K562 (cell line): ENCODE measurements around the gene ZCWPW1. TPM values are rescaled to one million over a fixed set of nuclear protein-coding genes. Genes with fewer than 3 reads are reported as not detected.
A peak's percentile ranks its signal among the peaks of the same experiment; 100 is the strongest.

Source experiments
- BCOR ChIP-seq: fragments of 450-650 bp; IDR thresholded peaks from 2 replicates; pipeline ENCODE4 v1.6.1; 2016
- FUS ChIP-seq: fragments of 200-400 bp; formaldehyde crosslinking; optimal IDR thresholded peaks from 2 replicates; pipeline ENCODE3; 2017; ENCODE audit warnings: low read depth, low read length
- MYC ChIP-seq, 2 experiments: fragments of 250-450 bp in 1 of 2; sonication (Bioruptor Pico) in 1 of 2; IDR thresholded peaks; 2 replicates each; pipeline versions ENCODE4 v1.5.1 to v1.6.1; 2012 to 2021; ENCODE audit warnings: low read depth in 2 of 2, borderline replicate concordance in 1 of 2, improper control_type of control experiment in 1 of 2, low read length in 1 of 2, mild to moderate bottlenecking in 1 of 2, moderate library complexity in 1 of 2
- POLR2G ChIP-seq: fragments of 200-400 bp; formaldehyde crosslinking; IDR thresholded peaks from 2 replicates; pipeline ENCODE4 v1.6.1; 2017; ENCODE audit warnings: low read depth, mild to moderate bottlenecking, antibody characterized with exemption, low read length, moderate library complexity
- RB1 ChIP-seq: fragments of 450-650 bp; IDR thresholded peaks from 2 replicates; pipeline ENCODE4 v1.6.1; 2017; ENCODE audit warnings: low read depth, mild to moderate bottlenecking
- RBM39 ChIP-seq: fragments of 200-400 bp; formaldehyde crosslinking; optimal IDR thresholded peaks from 2 replicates; pipeline ENCODE3; 2018; ENCODE audit warnings: low read depth, low read length
- TCF3 ChIP-seq: sonication (generic); formaldehyde crosslinking; IDR thresholded peaks from 2 replicates; pipeline ENCODE4 v1.4.0; 2020; ENCODE audit warnings: mild to moderate bottlenecking, missing genetic modification reagents
- polyA plus RNA-seq, 8 experiments: library from polyadenylated mRNA; depleted of rRNA in 4 of 8; stranded (reverse) in 5 of 8; unstranded in 3 of 8; fragments of >200 nt; fragmentation: Nextera tagmentation in 2 of 8; fragmentation: Illumina TruSeq in 1 of 8; extraction: Ambion mirVana in 2 of 8; extraction: Trizol in 1 of 8; gene quantifications; 2 replicates each; pipeline versions ENCODE4 v1.2.1 to v1.2.3, GENCODE V29; 2011 to 2014; ENCODE audit warnings: inconsistent platforms in 1 of 8, missing spikeins in 1 of 8
- total RNA-seq, 7 experiments: library from RNA; depleted of rRNA in 6 of 7; stranded (reverse); fragments of >200 nt in 6 of 7; fragmentation: Illumina TruSeq in 2 of 7; extraction: Trizol in 2 of 7; gene quantifications; 2 replicates each; pipeline versions ENCODE4 v1.2.1 to v1.2.3, GENCODE V29; 2011 to 2021; ENCODE audit warnings: low replicate concordance in 1 of 7
- TF ChIP-seq, protein P1 (sequence below): sonication (generic); formaldehyde crosslinking; IDR thresholded peaks from 2 replicates; pipeline ENCODE4 v1.8.0; 2023; ENCODE audit warnings: mild to moderate bottlenecking, missing genetic modification reagents
- TF ChIP-seq, protein P2 (sequence below): sonication (generic); formaldehyde crosslinking; IDR thresholded peaks from 2 replicates; pipeline ENCODE4 v1.8.1; 2023; ENCODE audit warnings: mild to moderate bottlenecking, missing genetic modification reagents, moderate library complexity
- TF ChIP-seq, protein P3 (sequence below), 3 experiments: fragments of 200-800 bp in 1 of 3; fragments of 250-450 bp in 1 of 3; fragments of 450-650 bp in 1 of 3; sonication (Bioruptor Pico) in 1 of 3; sonication (Bioruptor generic) in 1 of 3; formaldehyde crosslinking in 1 of 3; IDR thresholded peaks; 2 replicates each; pipeline versions ENCODE4 v1.6.1 to v1.8.0; 2016 to 2022; ENCODE audit warnings: mild to moderate bottlenecking in 2 of 3, missing genetic modification characterization in 2 of 3, missing compliant biosample characterization in 1 of 3, moderate library complexity in 1 of 3
- TF ChIP-seq, protein P4 (sequence below), 2 experiments: fragments of 450-650 bp in 1 of 2; IDR thresholded peaks; 2 replicates each; pipeline ENCODE4 v1.6.1; 2011 to 2017; ENCODE audit warnings: low read depth in 2 of 2, antibody characterized with exemption in 1 of 2, borderline replicate concordance in 1 of 2, low read length in 1 of 2, mild to moderate bottlenecking in 1 of 2, mixed read lengths in 1 of 2; ENCODE audit not compliant: control insufficient read depth in 1 of 2

ZCWPW1 gene
- total and polyA plus RNA-seq, 9 of the 15 experiments (the other 6 are each of a cell fraction or from before 2014, with no cell fraction given): 0.18 to 1.7 (median 1.2) TPM

DNA sequence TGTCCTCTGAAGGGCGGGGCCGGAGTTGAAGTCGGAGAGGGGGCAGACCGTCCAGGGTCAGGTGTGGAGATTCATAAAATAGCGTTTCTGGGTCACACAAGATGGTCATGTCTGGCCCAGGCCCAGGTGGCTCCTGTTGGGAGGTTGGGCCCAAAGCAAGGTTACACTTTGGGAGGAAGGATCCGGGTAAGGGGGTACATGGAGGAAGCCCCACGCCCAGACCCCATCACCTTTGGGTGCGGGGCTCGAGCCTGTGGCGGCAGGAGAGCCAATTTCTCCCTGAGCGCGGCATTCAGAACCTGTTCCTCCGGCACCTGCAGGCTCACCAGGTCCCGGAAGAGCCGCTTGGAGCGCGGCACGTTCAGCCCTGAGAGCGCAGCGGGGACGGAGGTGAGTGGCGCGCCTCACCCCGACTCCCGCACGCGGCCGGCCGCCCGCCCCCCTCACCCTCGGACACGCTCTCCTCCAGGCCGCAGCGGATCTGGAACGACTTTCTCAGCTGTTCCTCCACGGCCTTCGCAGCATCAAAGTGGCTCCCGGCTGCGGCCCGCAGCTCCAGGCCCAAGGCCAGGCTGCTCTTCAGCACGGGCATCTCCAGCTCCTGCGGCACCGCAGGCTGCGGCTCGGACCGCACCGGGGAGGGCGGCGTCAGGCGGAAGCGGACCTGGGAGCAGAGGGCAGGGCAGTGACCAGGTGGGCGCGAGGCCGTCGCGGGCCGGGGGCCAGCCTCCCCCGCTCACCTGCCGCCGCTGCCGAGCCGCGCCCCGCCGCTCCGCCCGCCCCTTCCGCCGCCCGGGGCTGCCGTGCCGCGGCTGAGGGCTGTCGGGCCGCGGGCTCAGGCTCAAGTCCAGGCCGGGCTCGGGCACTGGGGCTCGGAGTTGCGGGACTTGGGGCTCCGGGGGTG, 7.2 kb upstream of the ZCWPW1 start (continued):
- TF ChIP-seq, protein P1, sequence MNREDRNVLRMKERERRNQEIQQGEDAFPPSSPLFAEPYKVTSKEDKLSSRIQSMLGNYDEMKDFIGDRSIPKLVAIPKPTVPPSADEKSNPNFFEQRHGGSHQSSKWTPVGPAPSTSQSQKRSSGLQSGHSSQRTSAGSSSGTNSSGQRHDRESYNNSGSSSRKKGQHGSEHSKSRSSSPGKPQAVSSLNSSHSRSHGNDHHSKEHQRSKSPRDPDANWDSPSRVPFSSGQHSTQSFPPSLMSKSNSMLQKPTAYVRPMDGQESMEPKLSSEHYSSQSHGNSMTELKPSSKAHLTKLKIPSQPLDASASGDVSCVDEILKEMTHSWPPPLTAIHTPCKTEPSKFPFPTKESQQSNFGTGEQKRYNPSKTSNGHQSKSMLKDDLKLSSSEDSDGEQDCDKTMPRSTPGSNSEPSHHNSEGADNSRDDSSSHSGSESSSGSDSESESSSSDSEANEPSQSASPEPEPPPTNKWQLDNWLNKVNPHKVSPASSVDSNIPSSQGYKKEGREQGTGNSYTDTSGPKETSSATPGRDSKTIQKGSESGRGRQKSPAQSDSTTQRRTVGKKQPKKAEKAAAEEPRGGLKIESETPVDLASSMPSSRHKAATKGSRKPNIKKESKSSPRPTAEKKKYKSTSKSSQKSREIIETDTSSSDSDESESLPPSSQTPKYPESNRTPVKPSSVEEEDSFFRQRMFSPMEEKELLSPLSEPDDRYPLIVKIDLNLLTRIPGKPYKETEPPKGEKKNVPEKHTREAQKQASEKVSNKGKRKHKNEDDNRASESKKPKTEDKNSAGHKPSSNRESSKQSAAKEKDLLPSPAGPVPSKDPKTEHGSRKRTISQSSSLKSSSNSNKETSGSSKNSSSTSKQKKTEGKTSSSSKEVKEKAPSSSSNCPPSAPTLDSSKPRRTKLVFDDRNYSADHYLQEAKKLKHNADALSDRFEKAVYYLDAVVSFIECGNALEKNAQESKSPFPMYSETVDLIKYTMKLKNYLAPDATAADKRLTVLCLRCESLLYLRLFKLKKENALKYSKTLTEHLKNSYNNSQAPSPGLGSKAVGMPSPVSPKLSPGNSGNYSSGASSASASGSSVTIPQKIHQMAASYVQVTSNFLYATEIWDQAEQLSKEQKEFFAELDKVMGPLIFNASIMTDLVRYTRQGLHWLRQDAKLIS (CRISPR knock-in tag): peak; percentile 92
- TF ChIP-seq POLR2G (peak; percentile 74), RB1 (peak; percentile 80; the same call in 1 of the 2 replicates), RBM39 (peak; percentile 21), MYC (IDR thresholded peaks at IDR 0.05; ENCODE audit: low read depth, low read length) (peak; percentile 48; the same call in 1 of the 2 replicates), MYC (CRISPR knock-in tag; IDR thresholded peaks at IDR 0.05; ENCODE audit: borderline replicate concordance, low read depth) (peak; percentile 86; the same call in 1 of the 2 replicates), FUS (peak; percentile 85), TCF3 (CRISPR knock-in tag) (peak; percentile 27; the same call in 1 of the 2 replicates), BCOR (0 out of 2 replicates have a peak, but pooled peaks have one; percentile 25)
- TF ChIP-seq, protein P2, sequence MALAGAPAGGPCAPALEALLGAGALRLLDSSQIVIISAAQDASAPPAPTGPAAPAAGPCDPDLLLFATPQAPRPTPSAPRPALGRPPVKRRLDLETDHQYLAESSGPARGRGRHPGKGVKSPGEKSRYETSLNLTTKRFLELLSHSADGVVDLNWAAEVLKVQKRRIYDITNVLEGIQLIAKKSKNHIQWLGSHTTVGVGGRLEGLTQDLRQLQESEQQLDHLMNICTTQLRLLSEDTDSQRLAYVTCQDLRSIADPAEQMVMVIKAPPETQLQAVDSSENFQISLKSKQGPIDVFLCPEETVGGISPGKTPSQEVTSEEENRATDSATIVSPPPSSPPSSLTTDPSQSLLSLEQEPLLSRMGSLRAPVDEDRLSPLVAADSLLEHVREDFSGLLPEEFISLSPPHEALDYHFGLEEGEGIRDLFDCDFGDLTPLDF: peak; percentile 45; the same call in 1 of the 2 replicates
- TF ChIP-seq, protein P3, sequence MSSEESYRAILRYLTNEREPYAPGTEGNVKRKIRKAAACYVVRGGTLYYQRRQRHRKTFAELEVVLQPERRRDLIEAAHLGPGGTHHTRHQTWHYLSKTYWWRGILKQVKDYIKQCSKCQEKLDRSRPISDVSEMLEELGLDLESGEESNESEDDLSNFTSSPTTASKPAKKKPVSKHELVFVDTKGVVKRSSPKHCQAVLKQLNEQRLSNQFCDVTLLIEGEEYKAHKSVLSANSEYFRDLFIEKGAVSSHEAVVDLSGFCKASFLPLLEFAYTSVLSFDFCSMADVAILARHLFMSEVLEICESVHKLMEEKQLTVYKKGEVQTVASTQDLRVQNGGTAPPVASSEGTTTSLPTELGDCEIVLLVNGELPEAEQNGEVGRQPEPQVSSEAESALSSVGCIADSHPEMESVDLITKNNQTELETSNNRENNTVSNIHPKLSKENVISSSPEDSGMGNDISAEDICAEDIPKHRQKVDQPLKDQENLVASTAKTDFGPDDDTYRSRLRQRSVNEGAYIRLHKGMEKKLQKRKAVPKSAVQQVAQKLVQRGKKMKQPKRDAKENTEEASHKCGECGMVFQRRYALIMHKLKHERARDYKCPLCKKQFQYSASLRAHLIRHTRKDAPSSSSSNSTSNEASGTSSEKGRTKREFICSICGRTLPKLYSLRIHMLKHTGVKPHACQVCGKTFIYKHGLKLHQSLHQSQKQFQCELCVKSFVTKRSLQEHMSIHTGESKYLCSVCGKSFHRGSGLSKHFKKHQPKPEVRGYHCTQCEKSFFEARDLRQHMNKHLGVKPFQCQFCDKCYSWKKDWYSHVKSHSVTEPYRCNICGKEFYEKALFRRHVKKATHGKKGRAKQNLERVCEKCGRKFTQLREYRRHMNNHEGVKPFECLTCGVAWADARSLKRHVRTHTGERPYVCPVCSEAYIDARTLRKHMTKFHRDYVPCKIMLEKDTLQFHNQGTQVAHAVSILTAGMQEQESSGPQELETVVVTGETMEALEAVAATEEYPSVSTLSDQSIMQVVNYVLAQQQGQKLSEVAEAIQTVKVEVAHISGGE (CRISPR knock-in tag; IDR thresholded peaks at IDR 0.05): peak in 1 of 3 experiments; percentile 11; a peak in 1 of 6 replicates
- TF ChIP-seq, protein P4, sequence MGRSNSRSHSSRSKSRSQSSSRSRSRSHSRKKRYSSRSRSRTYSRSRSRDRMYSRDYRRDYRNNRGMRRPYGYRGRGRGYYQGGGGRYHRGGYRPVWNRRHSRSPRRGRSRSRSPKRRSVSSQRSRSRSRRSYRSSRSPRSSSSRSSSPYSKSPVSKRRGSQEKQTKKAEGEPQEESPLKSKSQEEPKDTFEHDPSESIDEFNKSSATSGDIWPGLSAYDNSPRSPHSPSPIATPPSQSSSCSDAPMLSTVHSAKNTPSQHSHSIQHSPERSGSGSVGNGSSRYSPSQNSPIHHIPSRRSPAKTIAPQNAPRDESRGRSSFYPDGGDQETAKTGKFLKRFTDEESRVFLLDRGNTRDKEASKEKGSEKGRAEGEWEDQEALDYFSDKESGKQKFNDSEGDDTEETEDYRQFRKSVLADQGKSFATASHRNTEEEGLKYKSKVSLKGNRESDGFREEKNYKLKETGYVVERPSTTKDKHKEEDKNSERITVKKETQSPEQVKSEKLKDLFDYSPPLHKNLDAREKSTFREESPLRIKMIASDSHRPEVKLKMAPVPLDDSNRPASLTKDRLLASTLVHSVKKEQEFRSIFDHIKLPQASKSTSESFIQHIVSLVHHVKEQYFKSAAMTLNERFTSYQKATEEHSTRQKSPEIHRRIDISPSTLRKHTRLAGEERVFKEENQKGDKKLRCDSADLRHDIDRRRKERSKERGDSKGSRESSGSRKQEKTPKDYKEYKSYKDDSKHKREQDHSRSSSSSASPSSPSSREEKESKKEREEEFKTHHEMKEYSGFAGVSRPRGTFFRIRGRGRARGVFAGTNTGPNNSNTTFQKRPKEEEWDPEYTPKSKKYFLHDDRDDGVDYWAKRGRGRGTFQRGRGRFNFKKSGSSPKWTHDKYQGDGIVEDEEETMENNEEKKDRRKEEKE (IDR thresholded peaks at IDR 0.05; ENCODE audit: borderline replicate concordance in 1 of 2, control insufficient read depth in 1 of 2, low read depth in 2 of 2, low read length in 1 of 2): 0 out of 4 replicates have a peak, but pooled peaks of 1 of the 2 experiments have one; percentile 62
